NT2/D1 (cell line): ENCODE results near the gene SSTR3.
"Not testable (repeated sequence)": the region's sequence is repeated elsewhere in the genome, so short reads cannot be mapped to it uniquely, and the experiment has no call there.

Source experiments
- DNase-seq: peaks from one replicate; pipeline ENCODE4 v3.0.0-alpha.2; 2011; ENCODE audit warnings: low read depth, low spot score
- H3K27me3 ChIP-seq: 2 replicates; pipeline ENCODE4 v1.6.0; 2011; ENCODE audit warnings: mild to moderate bottlenecking; ENCODE audit not compliant: insufficient read length, insufficient read depth
- H3K36me3 ChIP-seq: 2 replicates; pipeline ENCODE4 v1.6.1; 2011; ENCODE audit warnings: mild to moderate bottlenecking, low read length, mixed read lengths; ENCODE audit not compliant: insufficient read depth, insufficient read length
- H3K4me1 ChIP-seq: 2 replicates; pipeline ENCODE4 v1.5.1; 2011; ENCODE audit not compliant: insufficient read depth, insufficient read length
- H3K4me3 ChIP-seq: 2 replicates; pipeline ENCODE4 v1.5.1; 2011; ENCODE audit warnings: low read depth; ENCODE audit not compliant: insufficient read length
- H3K9ac ChIP-seq: 2 replicates; pipeline ENCODE4 v1.6.0; 2011; ENCODE audit warnings: low read depth; ENCODE audit not compliant: insufficient read length
- H3K9me3 ChIP-seq: 2 replicates; pipeline ENCODE4 v1.5.1; 2011; ENCODE audit warnings: mild to moderate bottlenecking, low read length; ENCODE audit not compliant: insufficient read depth
- SUZ12 ChIP-seq: IDR thresholded peaks from 2 replicates; pipeline ENCODE4 v1.6.1; 2011; ENCODE audit not compliant: insufficient read length, insufficient read depth; ENCODE audit errors: extremely low read depth
- YY1 ChIP-seq: IDR thresholded peaks from 2 replicates; pipeline ENCODE4 v1.6.1; 2011; ENCODE audit not compliant: insufficient read length, insufficient read depth
- ZNF274 ChIP-seq: IDR thresholded peaks from 2 replicates; pipeline ENCODE4 v1.6.1; 2011; ENCODE audit warnings: mild to moderate bottlenecking, low read depth, low read length

Gene SSTR3

DNA sequence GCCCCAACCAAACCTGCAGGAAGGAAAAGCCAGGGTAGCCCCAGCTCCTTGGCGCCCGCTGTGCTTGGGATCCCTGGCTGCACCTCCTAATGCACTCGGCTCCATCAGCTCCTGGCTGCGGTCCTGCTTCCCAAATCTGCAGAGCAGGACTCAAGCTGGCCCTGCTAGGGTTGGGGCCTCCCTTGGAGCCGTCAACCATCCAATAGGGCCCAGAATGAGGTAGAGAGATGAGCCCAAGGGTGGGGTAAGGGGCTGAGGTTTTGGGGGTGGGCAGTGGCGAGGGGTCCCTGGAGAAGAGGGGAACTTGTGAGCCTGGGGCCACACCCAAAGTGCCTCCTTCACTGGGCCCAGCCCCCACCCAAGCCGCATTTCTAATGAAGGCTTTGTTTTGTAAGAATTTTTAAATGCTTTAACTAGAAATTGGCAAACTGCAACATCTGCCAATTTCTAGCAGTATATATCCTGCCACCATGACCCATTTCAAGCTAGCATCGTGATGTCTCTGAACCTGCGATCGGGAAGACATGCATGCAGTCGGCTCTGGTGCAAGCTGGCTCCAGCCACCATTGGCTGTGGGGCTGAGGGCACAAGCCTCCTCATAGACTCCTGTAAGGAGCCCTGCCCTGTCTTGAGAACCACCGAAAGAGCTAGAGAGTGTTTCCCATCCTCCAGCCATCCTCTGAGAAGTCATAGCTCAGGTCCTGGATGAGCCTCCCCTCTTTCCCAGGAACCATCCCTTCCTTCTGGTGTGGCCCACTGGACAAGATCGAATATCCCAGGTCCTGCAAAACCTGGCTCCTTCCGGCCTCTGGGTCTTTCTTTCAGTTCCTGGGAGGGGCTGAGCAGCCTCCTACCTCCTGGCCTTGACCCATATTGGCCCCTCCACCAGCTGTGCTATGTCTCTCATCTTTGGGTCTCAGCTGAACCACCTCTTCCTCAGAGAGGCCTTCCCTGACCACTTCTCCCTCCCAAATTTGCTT, 39.7 kb downstream of the SSTR3 start:
- Histone ChIP-seq H3K27me3 (no peaks in the 10 kb centered on the region), H3K4me3 (no peak overlapping the region), H3K9ac (no peak overlapping the region), H3K4me1 (peaks cover 5% of the 10 kb centered on the region), H3K36me3 (no peaks in the 10 kb centered on the region), H3K9me3 (no peaks in the 10 kb centered on the region)
- DNase-seq, result no peak
- TF ChIP-seq ZNF274 (no peak), YY1 (no peak), SUZ12 (no peak)

DNA sequence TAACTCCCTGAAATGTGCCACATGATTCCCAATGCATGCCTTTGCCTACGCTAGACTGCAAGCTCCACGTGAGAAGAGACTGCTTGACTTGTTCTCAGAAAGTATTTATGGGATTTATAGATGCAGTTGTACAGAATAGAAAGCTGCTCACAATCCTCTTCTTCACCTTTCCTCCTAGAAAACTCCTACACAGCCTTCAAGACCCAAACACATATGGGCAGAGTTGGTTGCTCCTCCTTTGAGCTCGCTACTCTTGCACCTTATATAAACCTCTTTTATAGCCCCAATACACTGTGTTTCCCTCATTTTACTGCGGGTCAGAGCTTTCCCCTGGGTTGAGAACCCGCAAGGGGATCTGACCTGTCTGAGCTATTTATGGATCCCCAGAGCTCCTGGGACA, 40.6 kb downstream of the SSTR3 start:
- no peak for DNase-seq
- Histone ChIP-seq H3K4me3 (no peak overlapping the region), H3K4me1 (peaks cover 2% of the 10 kb centered on the region), H3K9ac (no peak overlapping the region), H3K27me3 (no peaks in the 10 kb centered on the region), H3K9me3 (no peaks in the 10 kb centered on the region), H3K36me3 (no peaks in the 10 kb centered on the region)
- TF ChIP-seq SUZ12 (no peak), ZNF274 (no peak), YY1 (no peak)

DNA sequence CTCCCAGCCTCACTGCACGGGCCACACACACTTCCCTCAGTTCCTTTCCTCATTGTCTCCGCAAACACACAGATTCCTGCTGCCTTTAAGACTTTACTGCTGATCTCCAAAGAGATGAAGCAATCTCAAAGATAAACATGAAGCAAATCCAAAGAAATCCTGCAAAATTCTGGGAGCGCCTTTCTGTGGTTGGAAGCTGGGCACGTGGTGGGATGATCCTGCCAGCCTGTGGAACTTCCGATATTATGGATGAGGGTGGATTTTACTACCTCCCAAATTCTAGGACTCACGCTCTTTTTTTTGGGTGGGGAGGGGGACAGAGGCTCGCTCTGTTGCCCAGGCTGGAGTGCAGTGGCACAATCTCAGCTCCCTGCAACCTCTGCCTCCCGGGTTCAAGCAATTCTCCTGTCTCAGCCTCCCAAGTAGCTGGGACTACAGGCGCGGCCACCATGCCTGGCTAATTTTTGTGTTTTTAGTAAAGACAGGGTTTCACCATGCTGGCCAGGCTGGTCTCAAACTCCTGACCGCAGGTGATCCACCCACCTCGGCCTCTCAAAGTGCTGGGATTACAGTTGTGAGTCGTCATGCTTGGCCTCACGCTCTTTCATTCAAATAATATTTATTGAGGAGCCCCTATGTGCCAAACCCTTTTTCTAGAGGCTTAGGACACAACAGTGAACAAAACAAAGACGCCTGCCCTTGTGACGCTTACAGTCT, 41.4 kb downstream of the SSTR3 start:
- H3K9ac ChIP-seq, H3K4me1 ChIP-seq, H3K9me3 ChIP-seq, H3K27me3 ChIP-seq, H3K4me3 ChIP-seq, DNase-seq, H3K36me3 ChIP-seq: not testable (repeated sequence)

DNA sequence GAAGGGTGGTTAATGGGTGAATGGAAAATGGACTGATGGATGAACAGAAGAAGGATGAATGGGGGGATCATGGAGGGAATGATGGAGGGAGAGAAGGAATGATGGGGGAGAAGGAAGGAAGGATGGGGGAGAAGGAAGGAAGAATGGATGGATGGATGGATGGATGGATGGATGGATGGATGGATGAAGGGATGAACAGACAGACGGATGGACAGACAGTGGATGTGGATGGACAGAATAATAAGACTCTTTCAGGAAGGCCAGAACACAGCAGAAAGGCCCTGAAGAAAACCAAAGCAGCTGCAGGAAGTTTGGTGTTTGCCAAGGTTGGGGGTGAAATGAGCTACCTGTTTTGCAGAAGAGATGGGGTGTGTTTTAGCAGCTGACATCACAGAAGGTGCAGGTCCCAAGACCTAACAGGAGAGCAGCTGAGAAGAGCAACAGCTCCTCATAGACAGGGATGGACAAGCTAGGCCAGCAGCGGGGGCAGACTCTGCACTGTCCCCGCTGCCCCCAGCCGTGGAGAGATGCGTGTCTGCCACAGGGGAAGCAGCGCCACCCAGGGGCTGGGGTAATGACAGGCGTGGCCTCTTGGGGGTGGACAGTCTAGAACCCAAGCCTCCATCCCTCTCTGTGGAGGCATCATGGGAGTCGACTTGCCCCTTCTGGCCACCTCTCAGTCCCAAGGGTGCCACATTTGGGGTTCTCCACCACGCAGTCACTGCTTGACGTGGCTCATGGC, 42.2 kb downstream of the SSTR3 start:
- TF ChIP-seq SUZ12, result no peak
- TF ChIP-seq ZNF274, result no peak
- TF ChIP-seq YY1, result no peak
- Histone ChIP-seq H3K4me1 (peaks cover 7% of the 10 kb centered on the region), H3K9ac (no peak overlapping the region), H3K27me3 (no peaks in the 10 kb centered on the region), H3K9me3 (no peaks in the 10 kb centered on the region), H3K4me3 (no peak overlapping the region), H3K36me3 (no peaks in the 10 kb centered on the region)
- DNase-seq, result no peak

DNA sequence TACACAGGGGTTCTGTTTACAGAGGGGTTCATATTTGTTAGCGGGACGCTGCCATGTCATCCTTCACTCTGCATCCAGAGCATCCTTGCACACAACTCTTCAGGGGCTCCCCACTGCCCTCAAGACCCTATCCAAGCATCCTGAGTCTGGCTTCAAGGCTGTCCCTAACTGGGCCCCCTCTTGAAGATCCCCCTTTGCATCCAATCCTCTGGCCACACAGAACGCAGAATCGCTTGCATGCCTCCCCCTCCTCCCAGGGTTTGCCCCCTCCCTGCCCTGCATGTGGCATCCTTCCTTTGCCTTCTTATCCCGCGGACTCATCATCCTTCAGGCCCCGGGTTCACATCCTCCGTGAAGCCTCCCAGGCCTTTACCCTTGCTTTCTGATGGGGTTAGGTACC, 42.9 kb downstream of the SSTR3 start:
- Histone ChIP-seq H3K4me1 (peaks cover 9% of the 10 kb centered on the region), H3K27me3 (no peaks in the 10 kb centered on the region), H3K4me3 (no peak overlapping the region), H3K36me3 (no peaks in the 10 kb centered on the region), H3K9me3 (no peaks in the 10 kb centered on the region), H3K9ac (no peak overlapping the region)
- TF ChIP-seq YY1, result no peak
- TF ChIP-seq SUZ12, result no peak
- no peak for TF ChIP-seq ZNF274
- DNase-seq, result no peak

DNA sequence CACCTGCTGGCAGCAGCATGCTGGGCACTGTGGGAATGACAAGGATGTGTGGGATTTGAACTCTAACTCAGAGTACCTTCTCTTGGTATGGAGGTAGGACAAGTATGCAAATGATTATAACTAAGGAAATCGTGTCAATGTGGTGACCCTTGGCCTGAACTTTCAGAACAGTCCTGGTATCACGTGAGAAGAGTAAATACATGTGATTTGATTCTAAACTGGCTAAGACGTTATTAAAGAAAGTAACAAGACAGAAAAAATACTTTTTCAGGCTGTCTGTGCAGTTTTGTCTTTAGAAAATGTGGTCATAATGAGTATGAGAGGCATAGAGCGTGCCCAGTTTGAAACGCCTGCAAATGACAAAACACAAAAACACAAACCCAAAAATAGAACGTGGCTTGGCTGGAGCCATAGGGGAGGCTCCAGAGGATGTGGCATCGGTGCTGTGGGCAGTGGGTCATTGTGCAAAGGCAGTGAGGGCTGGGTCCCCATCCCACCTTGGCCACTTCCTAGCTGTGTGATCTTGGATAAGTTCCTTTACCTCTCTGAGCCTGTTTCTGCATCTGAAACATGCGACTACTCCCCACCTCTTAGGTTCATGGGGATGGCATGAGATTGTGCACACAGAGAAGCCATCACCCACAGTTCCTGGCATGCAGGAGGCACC, 44.2 kb downstream of the SSTR3 start:
- H3K36me3 ChIP-seq, result no peaks in the 10 kb centered on the region
- no peak overlapping the region for H3K4me3 ChIP-seq
- H3K27me3 ChIP-seq, result no peaks in the 10 kb centered on the region
- no peaks in the 10 kb centered on the region for H3K9me3 ChIP-seq
- peaks cover 9% of the 10 kb centered on the region for H3K4me1 ChIP-seq
- no peak overlapping the region for H3K9ac ChIP-seq
- DNase-seq, result no peak
- TF ChIP-seq ZNF274, result no peak
- TF ChIP-seq YY1, result no peak
- TF ChIP-seq SUZ12, result no peak
